Suppressor macrophage treated with lipopolysaccharide for 1 hour (primary cell): ENCODE results near the gene EPB41L2.

Experiments used
- DNase-seq, 3 donors: peaks; one replicate each; pipeline ENCODE4 v3.0.0-alpha.2; 2020 to 2022

EPB41L2 gene

GRCh38 chr6:130859161-130859867 lies 203.7 kb downstream of the EPB41L2 start:
- DNase-seq: no peak

- DNase-seq: no peak
Measured at GRCh38 chr6:130858498-130859160, 204.4 kb downstream of the EPB41L2 start.

GRCh38 chr6:130858054-130858453 lies 205.0 kb downstream of the EPB41L2 start:
- no peak for DNase-seq

- no peak for DNase-seq
Measured at GRCh38 chr6:130853555-130854183, 209.4 kb downstream of the EPB41L2 start.

GRCh38 chr6:130852844-130853554 lies 210.0 kb downstream of the EPB41L2 start:
- DNase-seq: no peak

GRCh38 chr6:130851026-130851425 lies 212.0 kb downstream of the EPB41L2 start:
- DNase-seq: no peak

GRCh38 chr6:130849594-130849993 lies 213.5 kb downstream of the EPB41L2 start:
- no peak for DNase-seq

- no peak for DNase-seq
Measured at GRCh38 chr6:130848945-130849344, 214.1 kb downstream of the EPB41L2 start.

GRCh38 chr6:130847001-130847910 lies 215.8 kb downstream of the EPB41L2 start:
- no peak for DNase-seq

- DNase-seq: no peak
Measured at GRCh38 chr6:130846501-130846900, 216.5 kb downstream of the EPB41L2 start.

GRCh38 chr6:130843575-130844320 lies 219.3 kb downstream of the EPB41L2 start:
- DNase-seq: peak; percentile 12 to 58 (median 39)

GRCh38 chr6:130841128-130841728 lies 221.8 kb downstream of the EPB41L2 start:
- no peak for DNase-seq

GRCh38 chr6:130840050-130840449 lies 223.0 kb downstream of the EPB41L2 start:
- DNase-seq: no peak

GRCh38 chr6:130839379-130839778 lies 223.7 kb downstream of the EPB41L2 start:
- DNase-seq: no peak

GRCh38 chr6:130838951-130839350 lies 224.1 kb downstream of the EPB41L2 start:
- no peak for DNase-seq

GRCh38 chr6:130838250-130838860 lies 224.7 kb downstream of the EPB41L2 start:
- DNase-seq: no peak

GRCh38 chr6:130837067-130837466 lies 226.0 kb downstream of the EPB41L2 start:
- no peak for DNase-seq

GRCh38 chr6:130836055-130836640 lies 226.9 kb downstream of the EPB41L2 start:
- peak in 1 of 3 donors; percentile 22 for DNase-seq

- DNase-seq: no peak
Measured at GRCh38 chr6:130834482-130835251, 228.4 kb downstream of the EPB41L2 start.
